Measurements from ENCODE around the gene TARM1. TPM values are rescaled to one million over a fixed set of nuclear protein-coding genes. Genes with fewer than 3 reads are reported as not detected.

Gene TARM1
- total and polyA plus RNA-seq, 2 donors (not counting 1 experiment from before 2014, with no cell fraction given) = not detected

DNA sequence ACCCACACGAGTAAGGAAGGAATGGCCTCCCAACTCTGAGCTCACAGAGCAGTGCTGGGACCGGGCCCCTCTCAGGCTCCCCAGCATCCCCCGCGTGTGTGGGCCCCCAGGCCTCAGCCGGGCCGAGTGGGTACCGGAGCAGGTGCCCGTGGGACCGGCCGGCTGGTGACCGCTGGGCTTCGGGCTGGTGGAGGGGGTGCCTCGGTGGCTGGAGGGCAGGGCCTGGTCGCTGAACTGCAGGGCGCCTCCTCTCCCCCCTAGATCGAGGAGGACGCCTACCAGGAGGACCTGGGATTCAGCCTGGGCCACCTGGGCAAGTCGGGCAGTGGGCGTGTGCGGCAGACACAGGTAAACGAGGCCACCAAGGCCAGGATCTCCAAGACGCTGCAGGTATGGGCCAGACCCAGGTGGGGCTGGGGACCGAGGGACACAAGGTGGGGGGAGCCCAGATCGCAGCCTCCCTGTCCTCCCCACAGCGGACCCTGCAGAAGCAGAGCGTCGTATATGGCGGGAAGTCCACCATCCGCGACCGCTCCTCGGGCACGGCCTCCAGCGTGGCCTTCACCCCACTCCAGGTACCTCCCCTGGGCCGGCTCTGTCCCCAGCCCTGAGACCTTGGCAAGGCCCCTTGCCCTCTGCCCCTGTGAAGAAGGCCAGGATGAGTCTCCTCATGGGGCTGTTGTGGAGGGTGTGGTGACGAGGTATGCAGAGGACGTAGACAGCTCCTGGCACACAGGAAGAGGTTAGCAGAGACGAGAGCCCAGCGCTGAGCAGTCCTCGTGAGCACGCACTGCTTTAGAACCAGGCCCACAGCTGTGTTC is 47.8 kb upstream of the TARM1 start:
- Mint-ChIP-seq H3K4me1 (no peaks in the 10 kb centered on the region), H3K27ac (no peak overlapping the region), H3K27me3 (no peaks in the 10 kb centered on the region), H3K4me3 (no peak overlapping the region), H3K9me3 (ENCODE audit: insufficient read depth) (no peaks in the 10 kb centered on the region)
- intact Hi-C loops (cut with micrococcal nuclease) = no loop called here
- Histone ChIP-seq H3K79me2 (ENCODE audit: control insufficient read depth, insufficient read depth, low read length) (no peaks in the 10 kb centered on the region), H3K9ac (ENCODE audit: low read length) (no peak overlapping the region), H4K20me1 (ENCODE audit: control insufficient read depth, insufficient read depth, low read length, poor library complexity, severe bottlenecking) (no peaks in the 10 kb centered on the region), H2AFZ (ENCODE audit: insufficient read depth, low read depth, low read length, poor library complexity, severe bottlenecking) (no peak overlapping the region), H3K4me2 (replicated peaks; ENCODE audit: low read depth, low read length, poor library complexity, severe bottlenecking) (no peak overlapping the region), H3K36me3 (replicated peaks in 1 of 2; ENCODE audit: control extremely low read depth in 1 of 2, control insufficient read depth in 1 of 2, extremely low read depth in 1 of 2, insufficient read depth in 2 of 2, low read length in 1 of 2) (peaks cover 6 to 48% of the 10 kb centered on the region in 2 experiments), H3K4me1 (ENCODE audit: control insufficient read depth in 2 of 2, insufficient read depth in 2 of 2, low read length in 2 of 2) (no peaks in the 10 kb centered on the region), H3K27ac (ENCODE audit: low read length in 2 of 2) (no peak overlapping the region), H3K9me3 (ENCODE audit: control extremely low read depth in 1 of 3, control insufficient read depth in 2 of 3, insufficient read depth in 1 of 3, low read length in 2 of 3) (no peaks in the 10 kb centered on the region), H3K27me3 (replicated peaks in 1 of 4; ENCODE audit: control extremely low read depth in 1 of 4, control insufficient read depth in 3 of 4, insufficient read depth in 4 of 4, low read length in 3 of 4) (no peaks in the 10 kb centered on the region), H3K4me3 (ENCODE audit: control extremely low read depth in 1 of 5, extremely low read depth in 1 of 5, insufficient read depth in 1 of 5, low read depth in 2 of 5, low read length in 4 of 5) (no peak overlapping the region)
- ATAC-seq (ENCODE audit: low read depth) (no peak), DNase-seq (no peak)
- 96% methylated on average over 41 of the region's 41 CpGs for WGBS (ENCODE audit: insufficient coverage)
- CTCF ChIA-PET = no interaction called here
- TF ChIP-seq, protein P1, sequence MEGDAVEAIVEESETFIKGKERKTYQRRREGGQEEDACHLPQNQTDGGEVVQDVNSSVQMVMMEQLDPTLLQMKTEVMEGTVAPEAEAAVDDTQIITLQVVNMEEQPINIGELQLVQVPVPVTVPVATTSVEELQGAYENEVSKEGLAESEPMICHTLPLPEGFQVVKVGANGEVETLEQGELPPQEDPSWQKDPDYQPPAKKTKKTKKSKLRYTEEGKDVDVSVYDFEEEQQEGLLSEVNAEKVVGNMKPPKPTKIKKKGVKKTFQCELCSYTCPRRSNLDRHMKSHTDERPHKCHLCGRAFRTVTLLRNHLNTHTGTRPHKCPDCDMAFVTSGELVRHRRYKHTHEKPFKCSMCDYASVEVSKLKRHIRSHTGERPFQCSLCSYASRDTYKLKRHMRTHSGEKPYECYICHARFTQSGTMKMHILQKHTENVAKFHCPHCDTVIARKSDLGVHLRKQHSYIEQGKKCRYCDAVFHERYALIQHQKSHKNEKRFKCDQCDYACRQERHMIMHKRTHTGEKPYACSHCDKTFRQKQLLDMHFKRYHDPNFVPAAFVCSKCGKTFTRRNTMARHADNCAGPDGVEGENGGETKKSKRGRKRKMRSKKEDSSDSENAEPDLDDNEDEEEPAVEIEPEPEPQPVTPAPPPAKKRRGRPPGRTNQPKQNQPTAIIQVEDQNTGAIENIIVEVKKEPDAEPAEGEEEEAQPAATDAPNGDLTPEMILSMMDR (IDR thresholded peaks at IDR 0.05) = no peak
- no peak for TF ChIP-seq EZH2 (IDR thresholded peaks at IDR 0.05; ENCODE audit: borderline replicate concordance, insufficient read depth, low read depth, low read length, poor library complexity, severe bottlenecking)
- POLR2A ChIA-PET = no interaction called here

- H3K4me3 ChIP-seq (ENCODE audit: control extremely low read depth in 1 of 5, extremely low read depth in 1 of 5, insufficient read depth in 1 of 5, low read depth in 2 of 5, low read length in 4 of 5) = no peak overlapping the region
- H3K27me3 Mint-ChIP-seq = no peaks in the 10 kb centered on the region
- H3K4me1 ChIP-seq (ENCODE audit: control insufficient read depth in 2 of 2, insufficient read depth in 2 of 2, low read length in 2 of 2) = no peaks in the 10 kb centered on the region
- H4K20me1 ChIP-seq (ENCODE audit: control insufficient read depth, insufficient read depth, low read length, poor library complexity, severe bottlenecking) = no peaks in the 10 kb centered on the region
- ChIA-PET CTCF (no interaction called here), POLR2A (no interaction called here)
- no peaks in the 10 kb centered on the region for H3K79me2 ChIP-seq (ENCODE audit: control insufficient read depth, insufficient read depth, low read length)
- H3K27ac ChIP-seq (ENCODE audit: low read length in 2 of 2) = no peak overlapping the region
- DNase-seq (no peak), ATAC-seq (ENCODE audit: low read depth) (no peak)
- H3K4me3 Mint-ChIP-seq = no peak overlapping the region
- no peaks in the 10 kb centered on the region for H3K4me1 Mint-ChIP-seq
- H3K9ac ChIP-seq (ENCODE audit: low read length) = no peak overlapping the region
- no peak overlapping the region for H3K27ac Mint-ChIP-seq
- WGBS (ENCODE audit: insufficient coverage) = 92% methylated on average over 18 of the region's 20 CpGs
- no peaks in the 10 kb centered on the region for H3K9me3 Mint-ChIP-seq (ENCODE audit: insufficient read depth)
- H3K27me3 ChIP-seq (replicated peaks in 1 of 4; ENCODE audit: control extremely low read depth in 1 of 4, control insufficient read depth in 3 of 4, insufficient read depth in 4 of 4, low read length in 3 of 4) = no peaks in the 10 kb centered on the region
- intact Hi-C loops (cut with micrococcal nuclease) = no loop called here
- H3K36me3 ChIP-seq (replicated peaks in 1 of 2; ENCODE audit: control extremely low read depth in 1 of 2, control insufficient read depth in 1 of 2, extremely low read depth in 1 of 2, insufficient read depth in 2 of 2, low read length in 1 of 2) = peaks cover 7 to 54% of the 10 kb centered on the region in 2 experiments
- H3K4me2 ChIP-seq (replicated peaks; ENCODE audit: low read depth, low read length, poor library complexity, severe bottlenecking) = no peak overlapping the region
- TF ChIP-seq EZH2 (IDR thresholded peaks at IDR 0.05; ENCODE audit: borderline replicate concordance, insufficient read depth, low read depth, low read length, poor library complexity, severe bottlenecking) = no peak
- TF ChIP-seq, protein P1 (IDR thresholded peaks at IDR 0.05) = no peak
- no peaks in the 10 kb centered on the region for H3K9me3 ChIP-seq (ENCODE audit: control extremely low read depth in 1 of 3, control insufficient read depth in 2 of 3, insufficient read depth in 1 of 3, low read length in 2 of 3)
- no peak overlapping the region for H2AFZ ChIP-seq (ENCODE audit: insufficient read depth, low read depth, low read length, poor library complexity, severe bottlenecking)
Measured at GRCh38 chr19:54128441-54128725, 47.2 kb upstream of the TARM1 start.
